Putamen (tissue), 1 donor: ENCODE measurements around the gene SURF6.
A peak's percentile ranks its signal among the peaks of the same experiment; 100 is the strongest.
"Not testable (repeated sequence)": the region's sequence is repeated elsewhere in the genome, so short reads cannot be mapped to it uniquely, and the experiment has no call there.

Experiments used
- DNase-seq: peaks from one replicate; pipeline ENCODE4 v3.0.0-alpha.2; 2016; ENCODE audit warnings: low spot score

The SURF6 gene

DNA sequence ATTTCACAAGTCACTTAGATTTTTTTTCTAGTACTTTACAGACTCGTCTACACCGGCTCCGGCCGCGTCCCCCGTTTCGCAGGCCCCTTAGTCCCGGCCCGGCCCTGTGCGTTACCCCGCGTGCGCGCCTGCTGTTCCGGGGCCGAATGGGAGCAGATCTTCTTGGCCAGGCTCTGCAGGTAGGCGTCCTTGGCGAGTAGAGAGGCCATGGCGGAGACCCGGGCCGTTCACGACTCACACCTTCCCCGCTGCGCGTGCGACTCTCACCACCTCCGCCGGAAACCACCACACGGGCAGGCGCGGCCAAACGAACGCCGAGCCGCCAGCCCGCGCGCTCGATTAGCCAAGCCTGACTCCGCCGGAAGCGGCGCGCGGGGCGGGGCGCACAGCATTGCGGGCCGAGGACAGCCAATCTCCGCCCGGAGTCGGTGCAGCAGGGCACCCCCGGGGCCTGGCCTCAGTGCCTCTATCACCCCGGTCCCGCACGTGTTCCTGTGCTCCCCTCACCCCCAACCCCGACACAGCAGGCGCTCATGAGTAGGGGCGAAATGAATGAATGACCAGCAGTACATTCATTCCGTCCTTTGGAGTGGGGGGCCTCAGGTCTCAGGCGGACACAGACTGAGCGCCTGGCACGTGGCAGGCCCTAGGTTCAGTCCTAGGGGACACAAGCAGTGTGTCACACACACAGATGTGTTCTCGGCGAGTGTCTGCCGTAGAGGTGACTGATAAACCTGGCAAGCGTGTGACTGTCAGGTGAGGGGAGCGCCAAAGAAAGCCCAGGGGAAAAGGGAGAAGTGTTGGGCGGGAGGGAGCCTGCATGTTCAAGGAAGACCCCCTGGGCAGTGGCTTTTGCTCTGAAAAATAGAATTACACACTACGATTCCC, at the start of gene SURF6:
Gene SURF6 (minus strand): TSS at position 265 of the 888 bp plus-strand sequence. CDS start 56 bp downstream, at position 209.
- DNase-seq: peak; percentile 91

DNA sequence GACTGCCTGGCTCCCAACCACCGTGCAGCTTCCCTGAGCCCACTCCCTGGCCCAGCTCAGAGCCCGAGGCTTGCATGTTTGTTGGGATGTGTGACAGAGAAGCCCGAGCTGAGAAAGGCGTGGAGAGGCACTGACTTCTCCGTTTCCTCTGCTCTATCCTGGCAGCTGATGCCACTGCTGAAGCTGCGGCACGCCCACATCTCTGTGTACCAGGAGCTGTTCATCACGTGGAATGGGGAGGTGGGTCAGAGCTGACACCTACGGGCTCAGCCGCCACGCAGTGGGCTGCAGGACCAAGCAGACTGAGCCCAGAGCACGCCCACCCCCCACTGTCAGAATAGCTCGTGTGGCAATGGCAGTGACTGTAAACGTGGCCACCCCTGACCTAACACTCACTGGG, 49.5 kb upstream of the SURF6 start:
- DNase-seq: no peak

DNA sequence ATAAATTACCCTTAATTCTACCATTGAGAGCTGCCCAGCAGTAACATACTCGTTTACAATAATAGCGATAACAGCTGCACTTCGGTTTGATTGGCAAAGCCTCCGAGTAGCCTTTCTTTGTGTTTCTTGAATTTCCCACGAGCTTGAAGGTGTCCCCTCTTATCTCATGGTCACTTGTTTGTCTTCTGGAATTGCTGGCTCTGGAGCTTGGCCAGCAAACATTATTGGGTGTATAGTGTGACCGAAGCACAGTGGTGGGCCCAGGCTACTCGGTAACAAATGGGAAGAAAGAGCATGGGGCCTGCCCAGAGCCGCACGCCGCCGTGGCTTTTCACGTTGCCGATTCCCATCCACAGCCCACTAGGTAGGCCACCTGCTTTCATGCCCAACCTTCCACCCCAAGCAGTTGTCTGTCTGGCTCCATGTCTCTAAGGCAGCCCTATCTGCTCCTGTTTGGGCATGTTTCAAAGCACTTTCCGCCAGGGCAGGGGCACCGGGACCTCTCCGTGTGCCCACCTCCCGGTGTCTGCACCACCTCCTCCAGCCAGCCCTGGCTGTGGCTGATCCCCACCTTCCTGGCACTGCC, 48.8 kb upstream of the SURF6 start:
- no peak for DNase-seq

DNA sequence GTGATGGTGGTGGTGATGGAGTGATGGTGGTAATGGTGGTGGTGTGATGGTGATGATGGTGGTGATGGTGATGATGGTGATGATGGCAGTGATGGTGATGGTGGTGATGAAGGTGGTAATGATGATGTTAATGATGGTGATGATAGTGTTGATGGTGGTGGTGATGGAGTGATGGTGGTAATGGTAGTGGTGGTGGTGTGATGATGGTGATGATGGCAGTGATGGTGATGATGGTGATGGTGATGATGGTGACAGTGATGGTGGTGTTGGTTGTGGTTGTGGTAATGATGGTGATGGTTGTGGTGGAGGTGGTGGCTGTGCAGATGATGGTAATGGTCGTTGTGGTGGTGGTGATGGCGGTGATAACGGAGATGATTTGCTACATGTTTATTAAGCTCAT, 47.5 kb upstream of the SURF6 start:
- DNase-seq: no peak

DNA sequence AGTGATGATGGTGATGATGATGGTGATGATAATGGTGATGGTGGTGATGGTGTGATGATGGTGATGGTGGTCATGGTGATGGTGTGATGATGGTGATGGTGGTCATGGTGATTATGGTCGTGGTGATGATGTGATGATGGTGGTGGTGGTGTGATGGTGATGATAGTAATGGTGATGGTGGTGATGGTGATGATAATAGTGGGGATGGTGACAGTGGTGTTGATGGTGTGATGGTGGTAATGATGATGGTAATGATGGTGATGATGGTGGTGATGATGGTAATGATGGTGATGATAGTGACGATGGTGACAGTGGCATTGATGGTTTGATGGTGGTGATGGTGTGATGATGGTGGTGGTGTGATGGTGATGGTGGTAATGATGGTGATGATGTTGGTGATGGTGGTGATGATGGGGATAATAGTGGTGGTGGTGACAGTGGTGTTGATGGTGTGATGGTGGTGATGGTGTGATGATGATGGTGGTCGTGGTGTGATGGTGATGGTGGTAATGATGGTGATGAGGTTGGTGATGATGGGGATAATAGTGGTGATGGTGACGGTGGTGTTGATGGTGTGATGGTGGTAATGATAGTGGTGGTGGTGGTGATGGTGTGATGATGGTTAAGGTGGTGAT, 46.6 kb upstream of the SURF6 start:
- DNase-seq: no peak

DNA sequence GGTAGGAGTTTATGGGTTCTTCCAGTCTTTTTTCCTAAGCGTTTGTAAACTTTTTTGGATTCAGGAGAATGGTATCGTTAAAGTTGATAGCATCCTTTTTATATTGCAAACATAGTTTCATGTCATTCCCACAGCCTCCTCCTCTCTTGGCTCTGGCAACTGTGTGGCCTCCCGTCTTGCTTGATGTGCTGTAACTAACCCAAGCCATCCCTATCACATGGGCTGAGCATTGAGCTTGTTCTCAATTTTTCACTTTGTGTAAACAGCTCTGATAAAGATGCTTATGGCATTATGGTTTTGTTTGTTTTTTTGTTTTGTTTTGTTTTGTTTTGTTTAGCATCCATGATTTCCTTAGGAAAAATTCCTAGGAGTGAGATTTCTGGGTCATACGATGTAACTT, 44.7 kb upstream of the SURF6 start:
- no peak for DNase-seq

DNA sequence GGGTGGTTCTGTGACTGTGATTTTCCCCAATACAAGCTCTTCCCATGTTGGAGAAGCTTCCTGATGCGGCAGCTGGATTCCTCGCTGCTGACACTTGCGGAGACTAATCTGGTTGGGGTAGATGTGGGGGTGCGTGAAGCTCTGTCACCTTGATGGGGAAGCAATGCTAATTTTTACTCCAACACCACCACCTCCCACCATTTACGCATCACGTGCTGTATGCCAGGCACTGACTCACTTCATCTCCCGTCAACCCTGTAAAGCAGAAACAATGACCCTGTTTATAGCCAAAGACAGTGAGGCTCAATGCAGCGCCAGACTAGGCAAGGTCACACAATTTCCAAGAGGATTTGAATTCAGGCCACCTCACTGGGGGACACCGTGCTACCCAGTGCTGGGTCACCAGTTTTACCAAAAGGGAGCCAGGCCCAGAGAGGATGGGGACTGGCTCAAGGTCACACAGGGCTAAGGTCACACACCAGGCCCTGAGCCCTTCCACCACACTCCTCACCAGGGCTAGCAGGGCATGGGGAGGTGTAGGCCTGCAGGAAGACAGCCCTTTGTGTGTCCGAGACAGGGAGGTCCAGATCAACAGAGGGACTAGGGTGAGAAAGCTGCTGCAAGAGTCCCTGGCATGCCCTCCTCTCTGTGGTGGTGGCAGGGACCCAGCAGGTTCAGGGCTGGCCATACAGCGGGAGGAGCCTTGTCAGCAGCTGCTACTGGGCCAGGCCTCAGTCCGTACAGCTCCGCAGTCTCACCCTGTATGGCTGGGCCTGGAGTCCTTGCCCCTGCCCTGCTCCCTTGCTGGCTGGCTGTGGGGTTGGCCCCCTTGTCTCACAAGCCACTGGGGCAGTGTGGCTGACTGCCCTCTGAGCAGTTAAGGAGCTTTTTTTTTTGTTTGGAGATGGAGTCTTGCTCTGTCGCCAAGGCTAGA, 43.4 kb upstream of the SURF6 start:
- DNase-seq: peak; percentile 75

DNA sequence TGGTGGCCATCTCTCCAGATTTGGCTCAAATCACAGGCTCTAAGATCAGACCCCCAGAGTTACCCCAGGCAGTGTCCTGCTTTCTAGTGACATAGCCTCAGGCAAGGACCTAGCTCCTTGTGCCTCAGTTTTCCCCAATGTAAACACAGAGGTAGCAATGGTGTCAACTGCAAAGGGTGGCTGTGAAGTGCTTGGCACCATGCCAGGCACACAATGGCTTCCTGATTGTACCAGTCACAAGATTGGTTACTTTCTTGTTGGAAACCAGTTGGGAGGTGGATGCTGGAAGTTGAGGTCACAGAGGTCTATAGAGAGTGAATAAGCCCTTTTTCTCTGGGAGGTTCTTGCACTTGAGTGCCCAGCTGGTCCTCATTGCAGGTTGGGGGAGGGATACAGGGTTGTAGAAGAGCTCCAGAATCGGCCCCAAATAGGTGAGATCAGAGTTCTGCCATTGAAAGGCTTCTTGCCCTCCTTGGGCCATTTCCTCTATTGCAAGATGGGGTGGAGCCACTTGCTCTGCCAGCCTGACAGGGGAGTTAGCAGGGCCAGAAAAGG, 42.5 kb upstream of the SURF6 start:
- no peak for DNase-seq

DNA sequence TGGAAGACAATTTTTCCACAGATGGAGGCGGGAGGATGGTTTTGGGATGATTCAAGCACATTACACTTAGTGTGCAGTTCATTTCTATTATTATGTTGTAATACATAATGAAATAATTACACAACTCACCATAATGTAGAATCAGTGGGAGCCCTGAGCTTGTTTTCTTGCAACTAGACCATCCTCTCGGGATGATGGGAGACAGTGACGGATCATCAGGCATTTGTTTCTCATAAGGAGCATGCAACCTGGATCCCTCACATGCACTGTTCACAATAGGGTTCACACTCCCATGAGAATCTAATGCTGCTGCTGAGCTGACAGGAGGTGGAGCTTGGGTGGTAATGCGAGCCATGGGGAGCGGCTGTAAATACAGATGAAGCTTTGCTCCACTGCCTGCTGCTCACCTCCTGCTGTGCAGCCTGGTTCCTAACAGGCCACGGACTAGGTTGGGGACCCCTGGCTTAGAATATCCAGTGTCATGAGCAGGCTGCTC, 41.8 kb upstream of the SURF6 start:
- DNase-seq: no peak

DNA sequence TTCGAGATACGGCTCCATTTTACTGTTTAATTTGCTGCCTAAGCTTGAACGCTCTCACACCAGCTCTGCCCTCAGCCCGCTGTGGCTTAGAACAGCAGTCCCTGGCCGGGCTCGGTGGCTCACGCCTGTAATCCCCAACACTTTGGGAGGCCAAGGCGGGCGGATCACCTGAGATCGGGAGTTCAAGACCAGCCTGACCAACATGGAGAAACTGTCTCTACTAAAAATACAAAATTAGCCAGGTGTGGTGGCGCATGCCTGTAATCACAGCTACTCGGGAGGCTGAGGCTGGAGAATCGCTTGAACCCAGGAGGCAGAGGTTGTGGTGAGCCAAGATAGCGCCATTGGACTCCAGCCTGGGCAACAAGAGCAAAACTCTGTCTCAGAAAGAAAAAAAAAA, 41.3 kb upstream of the SURF6 start:
- DNase-seq: not testable (repeated sequence)

DNA sequence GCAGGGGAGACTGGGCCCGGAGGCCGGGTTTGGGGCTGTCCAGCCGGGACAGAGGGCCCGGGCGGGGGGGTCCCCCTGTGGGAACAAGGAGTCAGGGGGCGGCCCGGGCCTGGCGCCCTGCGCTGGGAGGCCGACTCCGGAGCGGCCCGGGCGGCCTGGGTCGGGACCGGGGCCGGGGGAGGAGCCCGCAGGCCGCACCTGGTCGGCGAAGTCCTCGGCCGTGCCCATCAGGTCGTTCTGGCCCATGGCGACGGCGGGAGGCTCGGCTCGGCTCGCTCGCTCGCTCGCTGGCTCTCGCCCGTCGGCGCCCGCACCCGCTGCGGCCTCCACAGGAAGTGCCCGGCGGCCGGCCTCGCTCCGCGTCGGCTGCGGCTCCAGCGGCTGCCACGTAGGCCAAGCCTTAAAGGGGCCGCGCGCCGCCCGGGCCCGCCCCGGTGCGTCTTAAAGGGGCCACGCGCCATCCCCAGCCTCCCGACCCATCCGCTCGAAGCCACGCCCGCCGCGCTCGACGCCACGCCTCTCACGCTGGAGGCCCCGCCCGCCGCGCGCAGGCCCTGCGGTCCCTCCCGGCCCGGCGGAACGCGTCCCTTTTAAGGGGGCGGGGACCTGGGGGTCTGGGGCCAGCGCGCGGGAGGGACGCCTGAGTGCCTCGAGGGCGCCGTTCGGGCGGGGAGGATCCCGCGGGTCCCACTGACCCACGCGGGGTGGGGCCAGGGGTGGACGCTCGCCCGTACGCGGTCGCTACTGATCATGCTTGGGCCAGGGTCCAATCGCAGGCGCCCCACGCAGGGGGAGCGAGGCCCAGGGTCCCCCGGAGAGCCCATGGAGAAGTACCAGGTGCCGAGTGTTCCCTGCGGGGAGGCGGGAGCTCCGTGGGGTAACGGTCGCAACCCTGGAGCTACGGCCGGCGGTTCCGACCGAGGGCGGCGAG, 40.0 kb upstream of the SURF6 start, which contains the start of the genes STKLD1 and SURF4:
Gene STKLD1 (plus strand): TSS at position 643 of the 931 bp plus-strand sequence. CDS start 108 bp downstream, at position 751.
Gene SURF4 (minus strand): TSS at position 337 of the 931 bp plus-strand sequence. CDS start 91 bp downstream, at position 246.
- DNase-seq: peak; percentile 94

DNA sequence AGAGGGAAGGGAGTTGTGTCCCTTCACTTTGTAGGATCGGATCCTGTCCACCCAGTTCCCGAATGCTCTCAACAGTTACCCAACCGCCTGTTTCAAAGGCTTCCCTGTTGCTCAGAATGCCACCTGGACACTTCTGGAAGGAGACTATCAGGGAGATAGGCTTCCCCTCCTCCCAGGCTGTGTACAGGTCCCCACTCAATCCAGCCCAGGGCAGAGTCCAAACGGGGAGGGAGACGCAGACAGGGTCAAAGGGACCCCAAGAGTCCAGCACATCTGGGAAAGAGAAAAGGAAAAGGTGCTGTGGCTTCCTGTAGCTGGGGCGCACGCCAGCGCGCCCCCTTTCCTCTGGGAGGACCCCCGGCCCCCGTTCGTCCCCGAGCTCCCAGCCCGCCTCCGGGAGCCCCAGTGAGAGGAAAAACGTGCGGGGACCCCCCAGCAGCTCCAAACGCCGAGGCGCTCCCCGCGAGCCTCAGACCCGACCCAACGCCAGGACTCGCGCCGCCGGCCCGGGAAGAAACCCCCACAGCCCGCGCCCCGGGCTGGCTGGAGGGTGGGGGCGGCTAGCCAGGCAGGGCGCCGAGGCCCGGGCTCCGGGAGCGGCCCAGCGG, 39.2 kb upstream of the SURF6 start:
- no peak for DNase-seq

DNA sequence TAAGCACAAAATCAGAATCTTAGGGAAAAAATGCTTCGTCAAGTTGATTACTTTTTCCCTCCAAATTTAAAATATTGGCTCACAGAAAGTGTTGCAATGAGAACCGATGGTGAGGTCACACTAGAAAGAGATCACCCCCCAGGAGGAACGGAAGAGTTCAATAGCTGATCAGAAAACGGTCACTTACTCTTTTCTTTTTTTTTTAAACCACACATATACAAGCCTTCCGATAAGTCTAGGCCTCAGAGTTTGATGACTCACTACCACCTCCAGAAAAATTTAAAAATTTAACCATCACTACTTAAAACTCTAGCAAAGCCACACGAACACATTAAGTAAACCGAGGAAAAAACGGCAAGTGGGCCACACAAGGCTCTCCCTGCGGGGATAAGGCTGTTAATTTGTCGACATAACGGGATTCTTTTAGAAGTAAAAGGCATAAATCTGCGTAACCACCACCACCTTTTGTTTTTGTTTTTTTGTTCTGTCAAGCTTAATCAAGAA, 38.7 kb upstream of the SURF6 start:
- DNase-seq: no peak

DNA sequence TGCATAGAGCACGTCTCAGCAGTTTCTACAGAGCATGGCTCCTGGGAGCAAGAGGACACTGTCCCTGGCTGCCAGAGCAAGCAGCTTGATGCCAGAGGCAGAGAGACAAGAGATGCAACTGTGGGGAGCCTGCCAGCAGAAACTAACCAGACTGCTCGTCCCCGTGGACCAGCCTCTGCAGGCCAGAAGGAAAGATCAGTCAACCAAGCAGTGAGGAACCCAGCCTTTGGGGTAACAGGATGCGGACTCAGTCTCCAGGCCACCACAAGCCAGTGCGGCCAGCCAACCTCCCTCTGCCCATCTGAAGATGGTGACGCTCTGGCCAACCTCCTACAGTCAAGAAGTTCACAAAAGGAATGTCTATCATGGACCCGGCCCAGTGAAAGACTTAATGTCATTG, 36.2 kb upstream of the SURF6 start:
- no peak for DNase-seq

DNA sequence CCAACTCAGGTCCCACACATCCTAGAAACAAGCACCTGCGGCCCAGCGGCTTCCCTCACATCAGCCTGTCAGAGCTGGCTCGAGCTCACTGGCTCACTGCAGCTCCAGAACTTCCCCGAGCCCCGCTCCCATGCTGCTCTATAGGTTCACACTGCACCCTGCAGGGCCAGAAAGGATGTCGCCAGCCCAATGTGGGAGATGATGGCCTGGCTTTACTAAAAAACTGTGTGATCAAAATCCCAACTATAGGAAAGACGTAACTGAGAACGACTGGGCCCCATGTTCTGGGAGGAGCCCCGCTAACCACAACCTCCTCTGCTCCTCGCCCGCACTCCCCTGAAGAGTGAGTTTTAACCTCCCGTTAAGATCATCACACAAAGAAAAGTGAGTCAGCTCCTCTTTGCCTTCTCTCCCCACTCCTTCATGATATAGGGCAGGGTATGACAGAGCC, 35.3 kb upstream of the SURF6 start:
- peak; percentile 54 for DNase-seq

DNA sequence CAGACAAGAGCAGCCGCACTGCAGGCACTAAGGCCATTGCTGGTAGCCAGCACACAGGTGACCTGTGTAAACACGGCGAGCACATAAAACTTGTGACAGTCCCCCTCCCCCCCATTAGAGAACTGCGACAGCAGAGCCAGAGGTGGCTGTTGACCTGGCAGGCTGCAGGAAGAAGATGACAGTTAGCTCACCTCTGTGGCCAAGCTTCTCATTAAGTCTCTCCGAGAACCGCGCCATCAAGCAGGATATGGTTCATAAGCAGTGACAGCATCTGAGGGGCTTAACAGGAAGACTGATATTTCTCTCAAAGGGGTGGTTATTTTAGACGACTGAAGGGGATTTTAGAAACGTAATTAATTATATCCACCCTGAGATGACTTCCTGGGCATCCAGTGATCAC, 34.7 kb upstream of the SURF6 start:
- no peak for DNase-seq

DNA sequence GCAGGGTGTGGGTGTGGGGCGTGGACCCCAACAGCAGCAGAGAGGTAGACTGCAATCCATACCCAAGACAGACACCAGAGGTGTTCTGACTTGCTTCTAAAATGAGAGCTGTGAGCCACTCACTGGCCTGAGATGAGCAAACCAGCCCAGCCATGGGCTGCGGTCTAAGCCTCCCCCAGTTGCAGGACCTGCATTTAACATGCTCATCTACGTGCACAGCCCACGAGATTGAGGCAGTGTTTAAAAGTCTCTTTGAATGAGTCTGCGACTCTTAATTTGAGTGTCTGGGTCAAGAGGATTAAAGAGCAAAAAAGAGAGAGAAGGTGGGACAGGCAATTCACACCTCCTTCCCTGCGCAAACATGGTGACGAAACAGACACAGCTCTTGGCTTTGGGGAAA, 33.9 kb upstream of the SURF6 start:
- no peak for DNase-seq

DNA sequence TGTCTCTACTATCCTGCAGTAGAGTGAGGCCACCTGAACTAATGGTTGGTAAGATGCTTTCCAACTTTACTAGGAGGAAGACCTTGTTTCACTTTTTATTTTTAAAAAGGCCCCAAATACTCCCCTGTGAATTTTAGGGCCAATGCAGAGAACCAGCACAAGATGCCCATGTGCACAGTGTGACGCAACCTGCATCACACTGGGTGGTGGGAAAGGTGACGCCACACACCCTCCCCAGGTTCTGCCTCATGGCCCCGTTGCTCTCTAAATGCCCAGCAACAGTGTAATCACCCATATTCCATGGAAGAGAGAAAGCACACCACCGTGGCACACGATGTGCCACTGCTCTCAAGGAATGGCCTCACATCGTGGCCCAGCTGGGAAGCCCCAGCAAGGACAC, 33.4 kb upstream of the SURF6 start:
- DNase-seq: no peak

DNA sequence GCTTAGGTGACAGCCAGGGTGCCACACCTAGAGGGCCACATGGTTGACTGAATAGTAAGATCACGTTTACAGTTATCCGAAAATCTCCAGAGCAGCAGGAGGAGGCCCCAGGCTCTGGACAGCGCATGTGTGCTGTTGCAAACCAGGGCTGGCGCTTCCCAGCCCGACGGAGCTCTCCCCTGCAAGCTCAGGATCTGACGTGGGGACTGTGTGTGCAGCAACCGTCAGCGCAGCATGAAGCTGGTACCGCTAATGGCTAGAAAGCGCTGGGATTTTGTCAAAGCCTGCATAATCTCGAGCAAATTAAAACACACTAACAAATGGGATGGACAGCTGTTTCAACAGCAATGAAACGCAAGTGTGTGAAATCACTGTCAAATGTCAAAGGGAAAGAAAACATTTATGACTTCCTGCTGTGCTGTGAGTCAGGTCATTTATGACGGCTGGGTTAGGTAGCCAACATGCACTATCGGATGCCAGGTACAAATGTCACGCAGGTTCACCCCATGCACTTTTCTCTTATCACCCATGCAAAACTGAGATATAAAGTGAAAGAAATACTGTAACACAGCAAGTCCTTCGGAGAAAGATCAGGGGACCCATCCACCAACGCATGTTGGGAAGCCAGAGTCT, 32.4 kb upstream of the SURF6 start:
- DNase-seq: no peak
